Measurements from ENCODE around the gene CACHD1.

The CACHD1 gene

DNA sequence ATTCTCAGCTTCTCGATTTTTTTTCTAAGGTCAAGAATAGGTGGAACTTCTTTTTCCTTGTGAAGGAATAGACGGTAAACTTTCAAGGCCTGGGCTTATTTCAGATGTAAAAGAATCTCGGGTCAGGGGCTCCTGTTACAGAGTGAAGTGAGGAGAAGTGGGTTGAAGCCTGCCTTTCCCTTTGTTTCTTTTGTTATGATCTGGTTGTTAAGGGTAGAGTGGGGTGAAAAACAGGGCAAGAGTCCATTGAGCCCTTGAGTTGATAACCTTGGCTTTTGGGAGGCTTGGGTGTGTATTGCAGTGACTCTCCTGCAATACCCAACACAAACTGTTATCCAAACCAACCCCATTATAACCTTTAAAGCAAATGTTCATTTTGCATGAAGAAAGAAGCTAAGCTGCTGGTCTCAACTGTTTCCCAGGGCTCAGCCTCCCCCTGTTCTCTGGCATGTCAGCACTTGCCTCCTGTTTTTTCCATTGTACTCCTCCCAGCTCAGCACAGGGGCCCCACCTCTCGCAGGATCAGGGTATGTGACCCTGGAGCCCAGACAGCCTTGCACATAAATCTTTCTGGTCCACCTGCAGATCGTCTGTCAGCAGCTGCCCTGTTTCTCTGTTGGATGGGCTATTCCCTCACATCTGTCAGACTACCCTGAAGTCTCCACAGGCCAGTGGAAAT lies 102.4 kb downstream of the CACHD1 start:
- Histone ChIP-seq H3K9me3 (ENCODE audit: insufficient read depth, low read depth, low read length) (no peaks in the 10 kb centered on the region), H3K27me3 (ENCODE audit: insufficient read depth, low read length) (no peaks in the 10 kb centered on the region), H3K4me1 (ENCODE audit: insufficient read depth, low read length) (peaks cover 81% of the 10 kb centered on the region), H3K9ac (ENCODE audit: low read depth, low read length) (no peak overlapping the region), H3K27ac (ENCODE audit: low read depth, low read length) (peak overlapping the region; percentile 67; the same call in 1 of the 2 replicates), H3K36me3 (ENCODE audit: insufficient read depth, low read length) (no peaks in the 10 kb centered on the region), H3K4me3 (ENCODE audit: low read length) (peak overlapping the region; percentile 6; the same call in 1 of the 2 replicates)
- 34% methylated on average over 5 of the region's 5 CpGs for WGBS

DNA sequence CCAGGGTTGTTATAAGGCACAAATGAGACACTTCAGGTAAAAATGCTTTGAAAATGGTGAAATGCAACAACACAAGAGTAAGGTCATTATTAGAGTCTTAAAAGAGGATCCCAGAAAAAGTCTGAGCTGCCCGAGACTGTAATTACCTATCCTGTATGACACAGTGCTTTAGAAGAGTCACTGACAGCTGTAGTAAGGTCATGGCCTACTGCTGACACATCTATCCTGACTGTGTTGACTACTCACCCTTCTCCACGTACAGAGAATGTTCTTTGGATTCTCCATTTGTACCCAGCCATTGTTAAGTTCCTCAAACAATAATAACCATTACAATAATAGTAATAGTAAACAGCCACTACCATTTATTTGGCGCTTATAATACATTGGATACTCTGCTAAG lies 104.4 kb downstream of the CACHD1 start:
- no peak overlapping the region for H3K4me3 ChIP-seq (ENCODE audit: low read length)
- WGBS: 80% methylated on average over 3 of the region's 3 CpGs
- H3K9ac ChIP-seq (ENCODE audit: low read depth, low read length): no peak overlapping the region
- no peak overlapping the region for H3K27ac ChIP-seq (ENCODE audit: low read depth, low read length)
- H3K36me3 ChIP-seq (ENCODE audit: insufficient read depth, low read length): no peaks in the 10 kb centered on the region
- H3K4me1 ChIP-seq (ENCODE audit: insufficient read depth, low read length): peaks cover 73% of the 10 kb centered on the region
- no peaks in the 10 kb centered on the region for H3K27me3 ChIP-seq (ENCODE audit: insufficient read depth, low read length)
- H3K9me3 ChIP-seq (ENCODE audit: insufficient read depth, low read depth, low read length): no peaks in the 10 kb centered on the region

DNA sequence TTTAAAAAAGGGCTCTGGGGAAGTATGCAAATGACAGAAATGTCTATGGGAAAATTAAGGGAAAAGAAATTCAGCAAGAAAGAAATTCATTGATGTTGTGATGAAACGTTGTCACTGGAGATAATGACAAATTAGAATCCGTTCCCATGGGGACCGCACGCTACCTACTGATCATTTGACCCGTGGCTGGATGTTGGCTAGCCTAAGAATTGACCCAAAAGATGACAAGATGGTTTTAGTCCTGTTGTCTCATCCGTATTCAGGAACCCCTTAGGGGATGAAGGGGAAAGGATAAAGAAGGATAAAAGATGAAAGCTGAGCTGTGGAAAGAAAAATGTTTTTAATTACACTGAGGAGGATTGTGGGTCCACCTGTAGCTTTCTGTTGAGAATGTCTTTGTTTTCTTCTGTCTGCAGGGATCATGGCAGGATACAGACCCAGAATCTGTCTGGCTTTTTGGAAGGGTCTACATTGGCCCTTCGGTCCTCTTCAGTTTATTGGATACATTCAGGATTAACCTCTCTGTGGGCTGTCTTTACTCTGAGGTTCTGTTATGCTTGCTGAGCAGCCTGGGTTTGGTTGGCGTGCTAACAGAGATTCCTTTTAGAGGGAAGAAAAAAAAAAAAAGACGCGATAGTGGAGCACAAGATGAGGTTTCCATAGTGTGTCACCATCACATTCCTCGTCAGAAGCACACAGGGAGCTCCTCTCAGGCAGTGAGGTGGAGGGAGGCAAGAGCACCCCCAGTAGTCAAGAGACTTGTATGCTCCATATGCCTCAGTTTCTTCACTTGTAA lies 106.2 kb downstream of the CACHD1 start:
- Histone ChIP-seq H3K36me3 (ENCODE audit: insufficient read depth, low read length) (no peaks in the 10 kb centered on the region), H3K27me3 (ENCODE audit: insufficient read depth, low read length) (no peaks in the 10 kb centered on the region), H3K9ac (ENCODE audit: low read depth, low read length) (no peak overlapping the region), H3K4me1 (ENCODE audit: insufficient read depth, low read length) (peaks cover 64% of the 10 kb centered on the region), H3K4me3 (ENCODE audit: low read length) (no peak overlapping the region), H3K27ac (ENCODE audit: low read depth, low read length) (no peak overlapping the region), H3K9me3 (ENCODE audit: insufficient read depth, low read depth, low read length) (no peaks in the 10 kb centered on the region)
- 89% methylated on average over 11 of the region's 11 CpGs for WGBS

DNA sequence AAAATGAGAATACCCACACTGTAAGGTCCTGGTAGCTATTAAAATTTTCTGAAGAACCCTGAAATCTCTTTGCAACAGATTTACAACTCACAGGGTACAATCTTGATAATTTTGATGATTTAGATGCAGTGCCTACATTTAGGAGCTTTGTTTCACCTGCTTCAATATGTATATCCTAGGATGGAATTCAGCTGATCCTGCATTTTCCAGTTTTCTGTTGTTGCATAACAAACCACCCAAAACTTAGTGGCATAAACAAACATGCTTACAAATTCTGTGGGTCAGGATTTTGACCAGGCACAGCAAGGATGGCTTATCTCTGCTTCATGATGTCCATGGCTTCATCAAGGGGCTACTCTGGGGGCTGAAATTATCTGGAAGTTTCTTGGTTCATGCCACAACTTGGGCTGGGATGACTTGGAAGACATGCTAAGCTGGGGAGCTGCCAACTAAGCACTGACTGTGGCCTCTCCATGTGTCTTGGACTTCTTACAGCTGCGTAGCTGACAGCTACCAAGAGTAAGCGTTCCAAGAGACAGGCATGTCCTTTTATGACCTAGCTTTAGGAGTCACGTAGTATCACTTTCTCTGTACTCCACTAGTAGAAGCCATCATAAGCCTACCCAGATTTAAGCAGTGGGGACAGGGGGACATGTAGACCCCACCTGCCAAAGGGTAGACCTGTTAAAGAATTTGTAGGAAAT lies 108.5 kb downstream of the CACHD1 start:
- Histone ChIP-seq H3K27ac (ENCODE audit: low read depth, low read length) (no peak overlapping the region), H3K4me3 (ENCODE audit: low read length) (no peak overlapping the region), H3K9ac (ENCODE audit: low read depth, low read length) (no peak overlapping the region), H3K9me3 (ENCODE audit: insufficient read depth, low read depth, low read length) (no peaks in the 10 kb centered on the region), H3K36me3 (ENCODE audit: insufficient read depth, low read length) (no peaks in the 10 kb centered on the region), H3K27me3 (ENCODE audit: insufficient read depth, low read length) (no peaks in the 10 kb centered on the region), H3K4me1 (ENCODE audit: insufficient read depth, low read length) (peaks cover 56% of the 10 kb centered on the region)
- 95% methylated on average over 3 of the region's 3 CpGs for WGBS

DNA sequence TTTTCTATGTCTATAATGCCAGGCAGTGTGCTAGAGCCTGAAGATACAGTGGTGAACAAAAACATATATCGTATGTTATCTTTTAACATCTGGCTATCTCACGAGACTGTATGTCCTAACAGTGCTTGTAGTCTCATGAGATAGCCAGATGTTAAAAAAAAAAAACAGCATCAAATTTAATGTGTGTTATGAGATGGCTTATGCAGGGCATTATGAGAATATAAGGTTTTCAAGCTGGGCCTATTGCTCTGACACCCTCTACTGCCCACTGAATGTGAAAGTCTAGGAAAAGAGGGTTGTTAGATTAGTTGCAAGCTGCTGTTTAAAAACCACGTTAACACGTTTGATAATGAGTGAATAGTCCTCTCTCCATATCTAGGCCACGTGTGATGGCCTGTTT lies 109.8 kb downstream of the CACHD1 start:
- 92% methylated on average over 5 of the region's 5 CpGs for WGBS
- no peak overlapping the region for H3K9ac ChIP-seq (ENCODE audit: low read depth, low read length)
- H3K4me3 ChIP-seq (ENCODE audit: low read length): no peak overlapping the region
- H3K4me1 ChIP-seq (ENCODE audit: insufficient read depth, low read length): peaks cover 43% of the 10 kb centered on the region
- no peaks in the 10 kb centered on the region for H3K36me3 ChIP-seq (ENCODE audit: insufficient read depth, low read length)
- H3K9me3 ChIP-seq (ENCODE audit: insufficient read depth, low read depth, low read length): no peaks in the 10 kb centered on the region
- H3K27ac ChIP-seq (ENCODE audit: low read depth, low read length): no peak overlapping the region
- H3K27me3 ChIP-seq (ENCODE audit: insufficient read depth, low read length): no peaks in the 10 kb centered on the region

DNA sequence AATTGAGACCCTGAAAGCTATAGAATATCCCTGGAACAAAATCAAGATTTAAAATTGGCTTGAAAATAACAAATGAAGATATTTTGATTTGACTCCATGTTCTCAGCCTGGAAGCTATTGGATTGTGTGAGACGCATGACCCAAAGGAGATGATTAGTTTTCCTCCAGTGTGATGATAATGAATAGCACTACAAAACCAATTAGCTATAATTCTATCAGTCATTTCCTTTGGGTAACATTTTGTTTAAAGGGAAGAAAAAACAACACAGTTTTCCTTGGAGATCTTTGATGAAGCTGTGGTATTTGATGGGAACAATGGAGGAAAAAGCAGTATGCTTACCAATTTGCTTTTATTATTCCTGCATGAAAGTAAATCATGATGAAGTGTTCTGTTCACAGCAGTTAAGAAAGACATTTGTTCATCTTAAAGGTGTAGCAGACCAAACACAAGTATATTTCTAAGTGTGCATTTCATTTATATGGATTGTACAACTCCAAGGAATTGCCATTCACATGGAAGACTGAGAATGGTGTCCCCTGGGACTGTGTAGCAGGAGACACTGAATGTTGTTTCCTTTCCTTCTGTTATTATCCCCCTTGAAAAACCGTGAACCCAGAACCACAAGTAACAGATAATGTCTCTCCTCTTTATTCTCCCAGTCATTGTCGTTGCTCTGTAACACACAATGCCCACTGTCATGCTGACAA lies 111.4 kb downstream of the CACHD1 start:
- Histone ChIP-seq H3K27me3 (ENCODE audit: insufficient read depth, low read length) (no peaks in the 10 kb centered on the region), H3K36me3 (ENCODE audit: insufficient read depth, low read length) (no peaks in the 10 kb centered on the region), H3K27ac (ENCODE audit: low read depth, low read length) (peak overlapping the region; percentile 24; the same call in 1 of the 2 replicates), H3K9me3 (ENCODE audit: insufficient read depth, low read depth, low read length) (no peaks in the 10 kb centered on the region), H3K9ac (ENCODE audit: low read depth, low read length) (no peak overlapping the region), H3K4me1 (ENCODE audit: insufficient read depth, low read length) (peaks cover 29% of the 10 kb centered on the region), H3K4me3 (ENCODE audit: low read length) (no peak overlapping the region)
- WGBS: 81% methylated on average over 3 of the region's 3 CpGs

DNA sequence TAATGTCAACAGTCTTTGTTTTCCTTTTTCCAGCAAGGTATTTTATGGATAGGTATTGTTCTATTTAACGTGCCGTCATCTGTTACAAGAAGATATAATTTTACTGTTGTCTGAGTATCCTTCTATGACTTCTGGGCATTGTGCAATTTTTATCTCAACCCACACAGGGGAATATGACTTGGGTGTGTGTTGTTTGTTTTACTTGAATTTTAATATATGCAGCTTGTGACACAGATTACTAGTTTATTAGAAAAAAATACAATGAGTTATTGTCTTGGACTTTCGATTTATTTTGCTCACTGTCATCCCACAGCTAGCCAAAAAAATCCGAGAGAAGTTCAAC lies 111.9 kb downstream of the CACHD1 start:
- Histone ChIP-seq H3K4me1 (ENCODE audit: insufficient read depth, low read length) (peaks cover 24% of the 10 kb centered on the region), H3K27me3 (ENCODE audit: insufficient read depth, low read length) (no peaks in the 10 kb centered on the region), H3K36me3 (ENCODE audit: insufficient read depth, low read length) (no peaks in the 10 kb centered on the region), H3K4me3 (ENCODE audit: low read length) (no peak overlapping the region), H3K27ac (ENCODE audit: low read depth, low read length) (no peak overlapping the region), H3K9ac (ENCODE audit: low read depth, low read length) (no peak overlapping the region), H3K9me3 (ENCODE audit: insufficient read depth, low read depth, low read length) (no peaks in the 10 kb centered on the region)
- WGBS: 98% methylated on average over 4 of the region's 4 CpGs

DNA sequence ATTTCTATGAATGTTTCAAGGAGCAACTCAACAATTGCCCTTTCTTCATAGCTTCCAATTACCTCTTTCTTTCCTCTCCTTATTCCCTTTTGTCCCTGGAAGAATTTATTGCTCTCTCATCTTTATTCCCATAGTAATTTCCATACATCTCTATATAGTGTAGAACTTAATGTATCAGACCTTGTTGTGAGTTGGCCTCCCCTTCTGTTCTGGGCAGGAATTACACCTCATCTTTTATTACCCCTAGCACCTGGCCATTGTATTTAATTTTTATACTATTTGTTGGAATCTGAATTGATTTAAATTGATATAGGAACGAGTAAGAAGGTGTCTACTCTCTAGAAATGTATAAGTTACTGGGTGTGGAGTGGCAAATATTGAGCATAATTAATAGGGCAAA lies 114.5 kb downstream of the CACHD1 start:
- no peak overlapping the region for H3K27ac ChIP-seq (ENCODE audit: low read depth, low read length)
- no peak overlapping the region for H3K4me3 ChIP-seq (ENCODE audit: low read length)
- H3K9ac ChIP-seq (ENCODE audit: low read depth, low read length): no peak overlapping the region
- no peaks in the 10 kb centered on the region for H3K9me3 ChIP-seq (ENCODE audit: insufficient read depth, low read depth, low read length)
- H3K4me1 ChIP-seq (ENCODE audit: insufficient read depth, low read length): peaks cover 24% of the 10 kb centered on the region
- 86% methylated on average over 1 of the region's 1 CpG for WGBS
- H3K36me3 ChIP-seq (ENCODE audit: insufficient read depth, low read length): no peaks in the 10 kb centered on the region
- no peaks in the 10 kb centered on the region for H3K27me3 ChIP-seq (ENCODE audit: insufficient read depth, low read length)

DNA sequence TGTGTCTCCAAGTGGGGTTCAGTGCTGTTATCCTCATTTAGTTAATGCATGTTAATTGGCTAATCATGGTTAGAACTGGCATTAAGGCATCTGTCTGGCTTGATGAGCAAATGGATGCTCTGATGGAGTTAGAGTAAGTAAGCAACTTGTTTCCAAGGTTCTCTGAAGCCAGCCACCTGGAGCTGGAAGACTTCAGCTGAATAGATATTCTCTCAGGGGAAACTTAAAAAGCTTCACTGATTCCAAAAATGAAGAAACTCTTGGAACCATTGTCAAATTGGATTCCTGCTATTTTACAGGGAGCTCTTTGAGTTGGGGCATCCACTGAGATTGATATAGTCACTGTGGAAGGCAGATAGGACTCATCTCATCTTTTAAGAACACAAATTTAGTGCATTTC lies 118.9 kb downstream of the CACHD1 start:
- no peaks in the 10 kb centered on the region for H3K27me3 ChIP-seq (ENCODE audit: insufficient read depth, low read length)
- no peaks in the 10 kb centered on the region for H3K36me3 ChIP-seq (ENCODE audit: insufficient read depth, low read length)
- H3K4me3 ChIP-seq (ENCODE audit: low read length): no peak overlapping the region
- no peak overlapping the region for H3K27ac ChIP-seq (ENCODE audit: low read depth, low read length)
- no peak overlapping the region for H3K9ac ChIP-seq (ENCODE audit: low read depth, low read length)
- no peaks in the 10 kb centered on the region for H3K9me3 ChIP-seq (ENCODE audit: insufficient read depth, low read depth, low read length)
- H3K4me1 ChIP-seq (ENCODE audit: insufficient read depth, low read length): peaks cover 6% of the 10 kb centered on the region; the same call in 1 of the 2 replicates

DNA sequence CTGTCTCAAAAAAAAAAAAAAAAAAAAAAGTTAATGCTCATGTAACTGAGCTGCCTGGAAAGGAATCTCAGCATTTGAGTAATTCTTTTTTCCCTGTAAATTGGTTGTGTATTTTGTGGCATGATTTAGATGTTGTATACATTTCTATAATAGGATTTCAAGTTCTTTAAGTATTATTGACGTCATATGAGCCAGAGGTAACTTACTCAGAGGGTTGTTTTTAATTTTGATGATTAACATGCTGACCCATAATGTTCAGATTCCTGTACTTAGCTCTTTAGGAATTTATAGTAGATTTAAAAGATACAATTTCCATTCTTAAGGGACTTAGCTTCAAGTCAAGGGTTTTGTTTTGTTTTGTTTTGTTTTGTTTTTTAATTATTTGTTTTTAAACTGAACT lies 120.4 kb downstream of the CACHD1 start:
- H3K27me3 ChIP-seq (ENCODE audit: insufficient read depth, low read length): no peaks in the 10 kb centered on the region
- no peaks in the 10 kb centered on the region for H3K36me3 ChIP-seq (ENCODE audit: insufficient read depth, low read length)
- no peak overlapping the region for H3K4me3 ChIP-seq (ENCODE audit: low read length)
- no peak overlapping the region for H3K9ac ChIP-seq (ENCODE audit: low read depth, low read length)
- peaks cover 17% of the 10 kb centered on the region; the same call in 1 of the 2 replicates for H3K4me1 ChIP-seq (ENCODE audit: insufficient read depth, low read length)
- no peaks in the 10 kb centered on the region for H3K9me3 ChIP-seq (ENCODE audit: insufficient read depth, low read depth, low read length)
- WGBS: 89% methylated on average over 1 of the region's 1 CpG
- no peak overlapping the region for H3K27ac ChIP-seq (ENCODE audit: low read depth, low read length)

DNA sequence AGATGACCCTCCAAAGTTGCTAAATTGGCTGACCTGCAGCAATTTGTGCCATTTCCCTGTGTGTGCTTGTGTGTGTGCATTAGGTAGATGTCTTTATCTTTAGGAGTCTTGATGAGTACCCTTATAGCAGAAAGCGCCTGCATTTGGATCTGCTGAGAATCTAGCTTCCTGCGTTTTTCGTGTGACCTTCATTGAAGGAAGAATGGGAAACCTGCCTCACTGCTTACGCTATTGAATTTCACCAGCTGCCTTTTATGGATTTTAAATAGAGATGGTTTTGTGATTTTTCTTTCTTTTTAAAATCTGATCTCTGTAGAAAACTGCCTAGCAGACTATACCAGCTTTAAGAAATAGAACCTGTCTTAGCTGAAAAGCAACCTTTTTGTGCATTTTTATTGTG lies 124.5 kb downstream of the CACHD1 start:
- H3K4me3 ChIP-seq (ENCODE audit: low read length): no peak overlapping the region
- 0 out of 2 replicates have a peak, but pooled peaks cover 2% of the 10 kb centered on the region for H3K36me3 ChIP-seq (ENCODE audit: insufficient read depth, low read length)
- no peak overlapping the region for H3K27ac ChIP-seq (ENCODE audit: low read depth, low read length)
- H3K9me3 ChIP-seq (ENCODE audit: insufficient read depth, low read depth, low read length): no peaks in the 10 kb centered on the region
- WGBS: 86% methylated on average over 4 of the region's 4 CpGs
- peaks cover 50% of the 10 kb centered on the region for H3K4me1 ChIP-seq (ENCODE audit: insufficient read depth, low read length)
- no peak overlapping the region for H3K9ac ChIP-seq (ENCODE audit: low read depth, low read length)
- H3K27me3 ChIP-seq (ENCODE audit: insufficient read depth, low read length): no peaks in the 10 kb centered on the region

All from HUES64 (cell line).